HepG2 (cell line): ENCODE measurements around the gene HOXD8. TPM values are rescaled to one million over a fixed set of nuclear protein-coding genes. Genes with fewer than 3 reads are reported as not detected.
A peak's percentile ranks its signal among the peaks of the same experiment; 100 is the strongest.

Source experiments
- AKAP8 ChIP-seq: sonication (generic); formaldehyde crosslinking; IDR thresholded peaks from 2 replicates; pipeline ENCODE4 v1.5.1; 2020; ENCODE audit warnings: mild to moderate bottlenecking, missing genetic modification reagents
- BHLHE40 ChIP-seq: IDR thresholded peaks from 2 replicates; pipeline ENCODE4 v1.6.1; 2011; ENCODE audit warnings: low read length, improper control_type of control experiment
- GPBP1L1 ChIP-seq: sonication (generic); formaldehyde crosslinking; IDR thresholded peaks from 2 replicates; pipeline ENCODE4 v1.5.0; 2020; ENCODE audit warnings: mild to moderate bottlenecking, missing genetic modification reagents
- GTF2F1 ChIP-seq: fragments of 150-350 bp; IDR thresholded peaks from 2 replicates; pipeline ENCODE4 v1.6.1; 2014; ENCODE audit warnings: low read length
- HNRNPUL1 ChIP-seq: fragments of 200-400 bp; formaldehyde crosslinking; IDR thresholded peaks from 2 replicates; pipeline ENCODE4 v1.6.1; 2017; ENCODE audit warnings: low read depth, mild to moderate bottlenecking, low read length, moderate library complexity
- JDP2 ChIP-seq: sonication (generic); formaldehyde crosslinking; IDR thresholded peaks from 2 replicates; pipeline ENCODE4 v1.8.1; 2022; ENCODE audit warnings: missing genetic modification reagents, borderline replicate concordance
- NRL ChIP-seq: sonication (generic); formaldehyde crosslinking; IDR thresholded peaks from 2 replicates; pipeline ENCODE4 v1.5.0; 2020; ENCODE audit warnings: missing genetic modification reagents, mild to moderate bottlenecking, moderate library complexity, borderline replicate concordance
- RBFOX2 ChIP-seq: fragments of 200-400 bp; formaldehyde crosslinking; IDR thresholded peaks from 2 replicates; pipeline ENCODE4 v1.6.1; 2017; ENCODE audit warnings: low read depth, mild to moderate bottlenecking, low read length
- RORA ChIP-seq: sonication (generic); formaldehyde crosslinking; IDR thresholded peaks from 2 replicates; pipeline ENCODE4 v1.5.0; 2020; ENCODE audit warnings: mild to moderate bottlenecking, missing genetic modification reagents, moderate library complexity
- SATB2 ChIP-seq: sonication (generic); formaldehyde crosslinking; IDR thresholded peaks from 2 replicates; pipeline ENCODE4 v1.5.0; 2020; ENCODE audit warnings: missing genetic modification reagents
- TCF7L2 ChIP-seq: IDR thresholded peaks from 2 replicates; pipeline ENCODE4 v1.6.1; 2011; ENCODE audit warnings: mild to moderate bottlenecking, low read depth, low read length, moderate library complexity
- TRIM24 ChIP-seq: sonication (generic); formaldehyde crosslinking; IDR thresholded peaks from 2 replicates; pipeline ENCODE4 v1.8.0; 2022; ENCODE audit warnings: mild to moderate bottlenecking, missing genetic modification reagents
- ZBTB2 ChIP-seq: sonication (generic); formaldehyde crosslinking; IDR thresholded peaks from 2 replicates; pipeline ENCODE4 v1.8.0; 2022; ENCODE audit warnings: low read depth, missing genetic modification reagents
- ZNF382 ChIP-seq: sonication (generic); formaldehyde crosslinking; IDR thresholded peaks from 2 replicates; pipeline ENCODE4 v1.5.0; 2020; ENCODE audit warnings: missing genetic modification reagents, mild to moderate bottlenecking, borderline replicate concordance
- ZNF510 ChIP-seq: sonication (generic); formaldehyde crosslinking; IDR thresholded peaks from 2 replicates; pipeline ENCODE4 v1.4.0; 2020; ENCODE audit warnings: low read depth, mild to moderate bottlenecking, missing genetic modification reagents
- ZNF549 ChIP-seq: sonication (generic); formaldehyde crosslinking; IDR thresholded peaks from 2 replicates; pipeline ENCODE4 v1.5.0; 2020; ENCODE audit warnings: missing genetic modification reagents
- ZNF577 ChIP-seq: sonication (generic); formaldehyde crosslinking; IDR thresholded peaks from 2 replicates; pipeline ENCODE4 v1.4.0; 2020; ENCODE audit warnings: mild to moderate bottlenecking, low read depth, missing genetic modification reagents, borderline replicate concordance
- ZNF878 ChIP-seq: sonication (generic); formaldehyde crosslinking; IDR thresholded peaks from 2 replicates; pipeline ENCODE4 v1.8.1; 2023; ENCODE audit warnings: mild to moderate bottlenecking, missing genetic modification reagents, moderate library complexity
- polyA plus RNA-seq, 8 experiments: library from polyadenylated mRNA; depleted of rRNA in 3 of 8; stranded (reverse) in 7 of 8; unstranded in 1 of 8; fragments of >200 nt; fragmentation: Illumina TruSeq in 4 of 8; extraction: Trizol in 4 of 8; gene quantifications; 2 replicates each; pipeline versions ENCODE4 v1.2.1 to v1.2.3, GENCODE V29; 2011 to 2016; ENCODE audit warnings: low read depth in 4 of 8, missing spikeins in 1 of 8, mixed read lengths in 1 of 8; ENCODE audit not compliant: insufficient read depth in 1 of 8
- total RNA-seq, 5 experiments: library from RNA; depleted of rRNA; stranded (reverse); fragments of >200 nt; fragmentation: Illumina TruSeq; extraction: Trizol; gene quantifications; 2 replicates each; pipeline ENCODE4 v1.2.3, GENCODE V29; 2016; ENCODE audit warnings: low read depth in 1 of 5
- TF ChIP-seq, protein P1 (sequence below): sonication (generic); formaldehyde crosslinking; IDR thresholded peaks from 2 replicates; pipeline ENCODE4 v1.4.0; 2020; ENCODE audit warnings: missing genetic modification reagents
- TF ChIP-seq, protein P2 (sequence below): sonication (generic); formaldehyde crosslinking; IDR thresholded peaks from 2 replicates; pipeline ENCODE4 v1.8.0; 2022; ENCODE audit warnings: missing genetic modification reagents, mild to moderate bottlenecking, moderate library complexity, borderline replicate concordance

Gene HOXD8
- total and polyA plus RNA-seq, 2 of the 13 experiments (the other 11 are each of a cell fraction or from before 2014, with no cell fraction given) = not detected

DNA sequence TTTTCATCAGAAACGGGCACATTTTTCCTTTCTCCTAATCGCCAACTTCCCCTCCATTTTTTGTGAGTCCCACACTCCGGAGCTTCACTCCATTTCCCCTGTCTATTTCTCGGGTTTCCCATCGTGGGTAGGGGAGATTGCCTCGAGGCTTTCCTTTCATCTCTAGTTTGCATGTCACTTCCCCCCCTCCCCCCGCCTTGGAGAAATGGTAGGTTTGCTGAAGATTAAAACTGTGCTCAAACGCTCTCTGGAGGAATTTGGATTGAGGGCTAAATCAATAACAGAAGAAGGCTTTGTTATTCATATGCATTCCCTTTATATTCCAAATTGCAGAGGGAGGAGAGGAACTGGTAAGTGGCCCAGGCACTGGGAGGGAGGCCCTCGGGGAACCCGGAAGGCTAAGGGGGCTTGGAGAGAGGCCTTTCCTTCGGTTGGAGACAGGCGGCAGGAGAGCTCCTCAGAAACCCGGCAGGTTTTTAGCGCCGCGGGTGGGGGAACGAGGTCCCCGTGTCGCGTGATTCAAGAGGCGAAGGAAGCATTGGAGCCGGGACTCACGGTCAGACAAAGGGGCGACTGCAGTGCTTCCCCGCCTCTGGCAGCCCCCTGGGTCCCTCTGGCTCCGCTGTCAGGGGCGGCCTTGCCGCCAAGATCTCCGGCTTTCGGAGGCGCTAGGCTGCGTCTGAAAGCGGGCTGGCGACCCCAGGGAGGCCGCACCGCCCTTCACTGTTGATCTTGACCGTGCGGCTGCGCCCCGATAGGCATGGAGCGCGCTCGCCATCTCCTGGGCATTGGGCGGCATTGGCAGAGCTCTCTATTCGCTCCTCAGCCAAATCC is 32.3 kb upstream of the HOXD8 start (continued):
- TF ChIP-seq BHLHE40 (0 out of 2 replicates have a peak, but pooled peaks have one; percentile 15), NRL (peak; percentile 44; the same call in 1 of the 2 replicates), GTF2F1 (no peak), AKAP8 (CRISPR knock-in tag) (no peak), TCF7L2 (no peak), ZNF577 (CRISPR knock-in tag) (no peak), ZNF549 (no peak), ZNF510 (CRISPR knock-in tag) (no peak), HNRNPUL1 (no peak), ZBTB2 (CRISPR knock-in tag) (no peak), ZNF878 (CRISPR knock-in tag) (no peak), GPBP1L1 (CRISPR knock-in tag) (no peak), TRIM24 (CRISPR knock-in tag) (no peak), RORA (CRISPR knock-in tag) (no peak), ZNF382 (CRISPR knock-in tag) (no peak), JDP2 (CRISPR knock-in tag) (no peak), SATB2 (no peak), RBFOX2 (no peak)
- TF ChIP-seq, protein P1, sequence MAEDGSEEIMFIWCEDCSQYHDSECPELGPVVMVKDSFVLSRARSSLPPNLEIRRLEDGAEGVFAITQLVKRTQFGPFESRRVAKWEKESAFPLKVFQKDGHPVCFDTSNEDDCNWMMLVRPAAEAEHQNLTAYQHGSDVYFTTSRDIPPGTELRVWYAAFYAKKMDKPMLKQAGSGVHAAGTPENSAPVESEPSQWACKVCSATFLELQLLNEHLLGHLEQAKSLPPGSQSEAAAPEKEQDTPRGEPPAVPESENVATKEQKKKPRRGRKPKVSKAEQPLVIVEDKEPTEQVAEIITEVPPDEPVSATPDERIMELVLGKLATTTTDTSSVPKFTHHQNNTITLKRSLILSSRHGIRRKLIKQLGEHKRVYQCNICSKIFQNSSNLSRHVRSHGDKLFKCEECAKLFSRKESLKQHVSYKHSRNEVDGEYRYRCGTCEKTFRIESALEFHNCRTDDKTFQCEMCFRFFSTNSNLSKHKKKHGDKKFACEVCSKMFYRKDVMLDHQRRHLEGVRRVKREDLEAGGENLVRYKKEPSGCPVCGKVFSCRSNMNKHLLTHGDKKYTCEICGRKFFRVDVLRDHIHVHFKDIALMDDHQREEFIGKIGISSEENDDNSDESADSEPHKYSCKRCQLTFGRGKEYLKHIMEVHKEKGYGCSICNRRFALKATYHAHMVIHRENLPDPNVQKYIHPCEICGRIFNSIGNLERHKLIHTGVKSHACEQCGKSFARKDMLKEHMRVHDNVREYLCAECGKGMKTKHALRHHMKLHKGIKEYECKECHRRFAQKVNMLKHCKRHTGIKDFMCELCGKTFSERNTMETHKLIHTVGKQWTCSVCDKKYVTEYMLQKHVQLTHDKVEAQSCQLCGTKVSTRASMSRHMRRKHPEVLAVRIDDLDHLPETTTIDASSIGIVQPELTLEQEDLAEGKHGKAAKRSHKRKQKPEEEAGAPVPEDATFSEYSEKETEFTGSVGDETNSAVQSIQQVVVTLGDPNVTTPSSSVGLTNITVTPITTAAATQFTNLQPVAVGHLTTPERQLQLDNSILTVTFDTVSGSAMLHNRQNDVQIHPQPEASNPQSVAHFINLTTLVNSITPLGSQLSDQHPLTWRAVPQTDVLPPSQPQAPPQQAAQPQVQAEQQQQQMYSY (CRISPR knock-in tag) = no peak
- TF ChIP-seq, protein P2, sequence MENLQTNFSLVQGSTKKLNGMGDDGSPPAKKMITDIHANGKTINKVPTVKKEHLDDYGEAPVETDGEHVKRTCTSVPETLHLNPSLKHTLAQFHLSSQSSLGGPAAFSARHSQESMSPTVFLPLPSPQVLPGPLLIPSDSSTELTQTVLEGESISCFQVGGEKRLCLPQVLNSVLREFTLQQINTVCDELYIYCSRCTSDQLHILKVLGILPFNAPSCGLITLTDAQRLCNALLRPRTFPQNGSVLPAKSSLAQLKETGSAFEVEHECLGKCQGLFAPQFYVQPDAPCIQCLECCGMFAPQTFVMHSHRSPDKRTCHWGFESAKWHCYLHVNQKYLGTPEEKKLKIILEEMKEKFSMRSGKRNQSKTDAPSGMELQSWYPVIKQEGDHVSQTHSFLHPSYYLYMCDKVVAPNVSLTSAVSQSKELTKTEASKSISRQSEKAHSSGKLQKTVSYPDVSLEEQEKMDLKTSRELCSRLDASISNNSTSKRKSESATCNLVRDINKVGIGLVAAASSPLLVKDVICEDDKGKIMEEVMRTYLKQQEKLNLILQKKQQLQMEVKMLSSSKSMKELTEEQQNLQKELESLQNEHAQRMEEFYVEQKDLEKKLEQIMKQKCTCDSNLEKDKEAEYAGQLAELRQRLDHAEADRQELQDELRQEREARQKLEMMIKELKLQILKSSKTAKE = no peak
